ENCODE results near the gene ARHGAP15.

- TF ChIP-seq, protein P1, sequence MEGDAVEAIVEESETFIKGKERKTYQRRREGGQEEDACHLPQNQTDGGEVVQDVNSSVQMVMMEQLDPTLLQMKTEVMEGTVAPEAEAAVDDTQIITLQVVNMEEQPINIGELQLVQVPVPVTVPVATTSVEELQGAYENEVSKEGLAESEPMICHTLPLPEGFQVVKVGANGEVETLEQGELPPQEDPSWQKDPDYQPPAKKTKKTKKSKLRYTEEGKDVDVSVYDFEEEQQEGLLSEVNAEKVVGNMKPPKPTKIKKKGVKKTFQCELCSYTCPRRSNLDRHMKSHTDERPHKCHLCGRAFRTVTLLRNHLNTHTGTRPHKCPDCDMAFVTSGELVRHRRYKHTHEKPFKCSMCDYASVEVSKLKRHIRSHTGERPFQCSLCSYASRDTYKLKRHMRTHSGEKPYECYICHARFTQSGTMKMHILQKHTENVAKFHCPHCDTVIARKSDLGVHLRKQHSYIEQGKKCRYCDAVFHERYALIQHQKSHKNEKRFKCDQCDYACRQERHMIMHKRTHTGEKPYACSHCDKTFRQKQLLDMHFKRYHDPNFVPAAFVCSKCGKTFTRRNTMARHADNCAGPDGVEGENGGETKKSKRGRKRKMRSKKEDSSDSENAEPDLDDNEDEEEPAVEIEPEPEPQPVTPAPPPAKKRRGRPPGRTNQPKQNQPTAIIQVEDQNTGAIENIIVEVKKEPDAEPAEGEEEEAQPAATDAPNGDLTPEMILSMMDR (IDR thresholded peaks at IDR 0.05; ENCODE audit: low read depth, low read length, missing input control), result no peak
- TF ChIP-seq, protein P2, sequence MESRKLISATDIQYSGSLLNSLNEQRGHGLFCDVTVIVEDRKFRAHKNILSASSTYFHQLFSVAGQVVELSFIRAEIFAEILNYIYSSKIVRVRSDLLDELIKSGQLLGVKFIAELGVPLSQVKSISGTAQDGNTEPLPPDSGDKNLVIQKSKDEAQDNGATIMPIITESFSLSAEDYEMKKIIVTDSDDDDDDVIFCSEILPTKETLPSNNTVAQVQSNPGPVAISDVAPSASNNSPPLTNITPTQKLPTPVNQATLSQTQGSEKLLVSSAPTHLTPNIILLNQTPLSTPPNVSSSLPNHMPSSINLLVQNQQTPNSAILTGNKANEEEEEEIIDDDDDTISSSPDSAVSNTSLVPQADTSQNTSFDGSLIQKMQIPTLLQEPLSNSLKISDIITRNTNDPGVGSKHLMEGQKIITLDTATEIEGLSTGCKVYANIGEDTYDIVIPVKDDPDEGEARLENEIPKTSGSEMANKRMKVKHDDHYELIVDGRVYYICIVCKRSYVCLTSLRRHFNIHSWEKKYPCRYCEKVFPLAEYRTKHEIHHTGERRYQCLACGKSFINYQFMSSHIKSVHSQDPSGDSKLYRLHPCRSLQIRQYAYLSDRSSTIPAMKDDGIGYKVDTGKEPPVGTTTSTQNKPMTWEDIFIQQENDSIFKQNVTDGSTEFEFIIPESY (IDR thresholded peaks at IDR 0.05), result no peak
- no peak for TF ChIP-seq JUND (IDR thresholded peaks at IDR 0.05)
- TF ChIP-seq GABPA (IDR thresholded peaks at IDR 0.05 in 1 of 2, conservative IDR thresholded peaks at IDR 0.05 in 1 of 2), result no peak
Measured at GRCh38 chr2:143758629-143759330, 629.6 kb downstream of the ARHGAP15 start.

Measured in liver (tissue), 3 donors.